Activated naive CD8-positive, alpha-beta T cell treated with anti-CD3 and anti-CD28 coated beads, Interleukin-2, amount 50 U/mL, for 16 hours (primary cell): ENCODE data around the gene STAG1.
"Not testable (repeated sequence)": the region's sequence is repeated elsewhere in the genome, so short reads cannot be mapped to it uniquely, and the experiment has no call there.

Experiments used
- DNase-seq: peaks from one replicate; pipeline ENCODE4 v3.0.0-alpha.2; 2020; ENCODE audit warnings: low read depth, low spot score

The STAG1 gene

DNA sequence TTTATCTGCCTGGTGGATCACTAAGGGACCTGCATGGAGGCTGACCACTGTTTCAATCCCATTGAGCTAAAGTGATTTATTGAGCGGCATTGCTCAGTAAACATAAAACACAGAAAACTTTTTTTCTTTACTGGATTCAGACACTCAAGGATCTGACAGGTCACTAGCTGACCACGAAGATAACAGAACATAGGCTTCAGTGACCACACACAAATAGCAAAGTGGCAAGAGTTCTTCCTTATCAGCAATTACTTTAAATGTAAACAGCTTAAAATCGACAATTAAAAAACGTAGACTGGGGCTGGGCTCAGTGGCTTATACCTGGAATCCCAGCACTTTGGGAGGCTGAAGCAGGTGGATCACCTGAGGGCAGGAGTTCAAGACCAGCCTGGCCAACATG, 48.7 kb downstream of the STAG1 start:
- DNase-seq = no peak

- DNase-seq = no peak
Measured at GRCh38 chr3:136699271-136699828, 52.8 kb downstream of the STAG1 start.

DNA sequence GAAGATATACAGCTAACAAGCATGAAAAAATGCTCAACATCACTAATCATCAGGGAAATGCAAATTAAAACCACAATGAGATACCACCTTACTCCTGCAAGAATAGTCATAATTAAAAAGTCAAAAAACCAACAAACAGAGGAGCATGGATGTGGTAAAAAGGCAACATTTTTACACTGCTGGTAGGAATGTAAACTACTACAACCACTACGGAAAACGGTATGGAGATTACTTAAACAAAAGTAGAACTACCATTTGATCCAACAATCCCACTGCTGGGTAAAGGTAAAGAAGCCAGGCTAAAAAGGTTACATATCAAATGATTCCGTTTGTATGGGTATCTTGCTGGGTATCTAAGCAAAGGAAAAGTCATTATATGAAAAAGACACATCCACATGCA, 53.8 kb downstream of the STAG1 start:
- no peak for DNase-seq

DNA sequence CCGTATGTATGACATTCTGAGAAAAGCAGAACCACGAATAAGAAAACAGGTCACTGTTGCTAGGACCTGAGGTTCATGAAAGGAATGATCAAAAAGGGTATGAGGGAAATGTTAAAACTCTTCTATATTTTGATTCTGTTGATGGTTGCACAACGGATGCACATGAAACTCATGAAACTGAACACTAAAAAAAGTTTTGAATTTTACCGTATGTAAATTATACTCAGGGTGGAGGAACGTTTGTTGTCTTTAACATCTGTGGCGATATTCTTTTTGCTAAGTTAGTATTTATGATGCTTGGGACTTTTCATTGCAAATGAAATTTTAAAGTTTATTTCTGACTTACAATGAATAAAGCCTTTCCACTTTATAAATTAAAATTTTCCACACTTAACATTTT, 55.4 kb downstream of the STAG1 start:
- DNase-seq = no peak

DNA sequence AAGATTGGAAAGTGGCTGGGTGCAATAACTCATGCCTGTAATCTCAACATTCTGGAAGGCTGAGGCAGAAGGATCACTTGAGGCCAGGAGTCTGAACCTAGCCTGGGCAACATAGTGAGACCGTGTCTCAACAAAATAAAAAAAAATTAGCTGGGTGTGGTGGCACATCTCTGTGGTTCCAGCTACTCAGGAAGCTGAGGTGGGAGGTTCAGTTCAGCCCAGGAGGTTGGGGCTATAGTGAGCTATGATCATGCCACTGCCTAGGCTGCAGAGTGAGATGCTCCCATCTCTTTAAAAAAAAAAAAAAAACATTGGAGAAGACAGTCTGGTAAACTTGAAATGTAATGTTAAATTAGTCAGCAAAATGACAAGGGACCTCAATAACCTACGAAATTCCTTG, 57.9 kb downstream of the STAG1 start:
- DNase-seq = no peak

GRCh38 chr3:136690599-136690998, 61.6 kb downstream of the STAG1 start:
- no peak for DNase-seq

DNA sequence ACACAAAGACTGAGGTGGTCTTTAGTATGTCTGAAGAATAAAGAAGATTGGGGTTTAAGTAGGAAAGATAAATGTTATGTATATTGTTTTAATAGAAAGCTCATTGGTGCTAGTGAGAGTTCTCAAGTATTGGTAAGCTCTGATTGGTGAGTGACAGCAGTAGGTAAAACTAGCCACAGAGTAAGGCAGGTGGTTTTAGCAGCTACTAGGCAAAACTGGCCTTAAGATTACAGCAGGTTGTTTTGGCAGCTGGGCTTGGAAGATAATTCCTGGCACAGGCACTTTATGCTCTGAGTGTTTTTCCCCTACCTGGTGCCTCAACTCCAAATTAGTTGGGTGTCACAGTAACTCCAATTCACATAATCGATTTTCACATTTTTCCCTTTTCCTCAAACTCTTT, 66.3 kb downstream of the STAG1 start:
- no peak for DNase-seq

- no peak for DNase-seq
Measured at GRCh38 chr3:136682740-136683312, 69.4 kb downstream of the STAG1 start.

GRCh38 chr3:136678981-136679380, 73.2 kb downstream of the STAG1 start:
- DNase-seq = no peak

DNA sequence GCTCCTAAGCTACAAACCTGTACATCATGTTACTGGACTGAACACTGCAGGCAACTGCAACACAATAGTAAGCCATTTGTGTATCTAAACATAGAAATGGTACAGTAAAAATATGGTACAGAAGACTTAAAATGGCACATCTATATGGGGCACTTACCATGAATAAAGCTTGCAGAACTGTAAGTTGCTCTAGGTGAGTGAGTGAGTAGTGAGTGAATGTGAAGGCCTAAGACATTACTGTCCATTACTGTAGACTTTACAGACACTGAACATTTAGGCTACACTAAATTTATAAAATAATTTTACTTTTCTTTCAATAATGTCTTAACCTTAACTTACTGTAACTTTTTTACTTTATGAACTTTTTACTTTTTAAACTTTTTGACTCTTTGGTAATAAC, 76.2 kb downstream of the STAG1 start:
- no peak for DNase-seq

DNA sequence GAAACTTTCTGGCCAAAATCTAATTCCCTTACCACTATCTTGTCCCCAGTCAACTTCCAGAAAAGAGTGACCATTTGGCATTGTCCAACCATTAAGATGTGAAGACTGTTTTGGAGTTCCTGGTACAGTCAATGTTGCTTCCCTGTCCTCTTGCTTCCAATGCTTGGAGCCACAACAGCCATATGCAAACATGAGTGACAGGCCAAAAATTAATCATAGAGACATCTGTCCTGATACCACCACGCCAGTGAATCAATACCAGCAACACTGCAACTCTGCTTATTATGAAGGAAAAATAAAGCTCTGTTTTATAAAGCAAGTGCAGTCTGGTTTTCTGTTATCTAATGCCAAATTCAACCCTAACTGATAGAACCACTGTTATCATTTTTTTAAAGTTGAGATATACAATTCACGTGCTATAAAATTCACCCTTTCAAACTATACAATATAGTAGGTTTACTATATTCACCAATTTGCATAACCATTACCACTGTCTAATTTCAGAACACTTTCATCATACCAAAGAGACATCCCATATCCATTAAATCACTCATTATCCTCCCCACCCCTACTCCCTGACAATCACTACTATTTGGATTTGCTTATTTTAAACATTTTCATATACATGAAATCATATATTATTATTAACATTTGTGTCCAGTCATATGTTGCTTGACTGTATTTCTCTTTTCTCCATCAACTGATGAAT, 76.9 kb downstream of the STAG1 start:
- DNase-seq = no peak

GRCh38 chr3:136672457-136672856, 79.7 kb downstream of the STAG1 start:
- DNase-seq = no peak

GRCh38 chr3:136671921-136672320, 80.3 kb downstream of the STAG1 start:
- DNase-seq = no peak

DNA sequence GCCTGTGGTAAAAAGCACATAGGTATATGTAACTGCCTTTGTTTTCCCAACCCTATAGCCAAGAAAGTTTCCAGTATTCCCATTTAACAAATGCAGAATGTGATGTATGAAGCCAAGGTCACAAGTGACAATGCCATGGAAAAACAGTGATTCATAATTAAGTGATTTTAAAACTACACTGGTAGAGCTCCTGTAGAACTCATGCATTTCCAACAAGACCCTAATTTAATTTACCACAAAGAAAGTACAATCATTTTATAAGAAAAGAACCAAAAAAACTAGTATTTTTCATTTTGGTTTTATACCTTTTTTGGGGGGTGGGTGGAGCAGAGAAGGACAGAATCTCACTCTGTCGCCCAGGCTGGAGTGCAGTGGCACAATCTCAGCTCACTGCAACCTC, 82.0 kb downstream of the STAG1 start:
- no peak for DNase-seq

DNA sequence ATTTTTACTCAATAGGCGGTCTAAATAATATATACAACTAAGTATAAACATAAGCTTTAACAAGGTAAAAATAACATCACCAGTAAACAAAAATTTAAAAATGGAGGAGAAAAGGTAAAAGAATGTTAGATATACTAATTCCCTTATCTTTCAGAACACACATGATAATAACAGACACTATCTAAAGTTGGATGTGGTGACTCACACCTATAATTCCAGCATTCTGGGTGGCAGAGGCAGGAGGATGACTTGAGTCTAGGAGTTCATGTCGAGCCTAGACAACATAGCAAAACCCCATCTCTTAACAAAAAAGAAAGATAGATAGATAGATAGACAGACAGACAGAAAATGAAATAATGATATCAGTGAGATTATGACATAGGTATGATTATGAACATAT, 85.1 kb downstream of the STAG1 start:
- DNase-seq = no peak

DNA sequence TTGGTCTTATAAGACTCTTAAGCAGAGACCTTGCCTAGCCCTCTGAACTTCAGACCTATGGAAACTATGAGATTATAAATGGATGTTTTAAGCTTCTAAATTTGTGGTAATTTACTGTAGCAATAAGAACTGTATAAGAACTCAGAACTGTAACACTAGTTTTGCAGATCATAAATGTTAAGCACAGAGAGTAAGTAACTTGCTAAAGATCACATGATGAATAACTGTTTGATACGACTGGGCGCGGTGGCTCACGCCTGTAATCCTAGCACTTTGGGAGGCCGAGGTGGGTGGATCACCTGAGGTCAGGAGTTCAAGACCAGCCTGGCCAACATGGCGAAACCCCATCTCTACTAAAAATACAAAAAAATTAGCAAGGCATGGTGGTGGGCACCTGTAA, 85.9 kb downstream of the STAG1 start:
- not testable (repeated sequence) for DNase-seq

GRCh38 chr3:136664771-136665170, 87.4 kb downstream of the STAG1 start:
- DNase-seq = no peak

DNA sequence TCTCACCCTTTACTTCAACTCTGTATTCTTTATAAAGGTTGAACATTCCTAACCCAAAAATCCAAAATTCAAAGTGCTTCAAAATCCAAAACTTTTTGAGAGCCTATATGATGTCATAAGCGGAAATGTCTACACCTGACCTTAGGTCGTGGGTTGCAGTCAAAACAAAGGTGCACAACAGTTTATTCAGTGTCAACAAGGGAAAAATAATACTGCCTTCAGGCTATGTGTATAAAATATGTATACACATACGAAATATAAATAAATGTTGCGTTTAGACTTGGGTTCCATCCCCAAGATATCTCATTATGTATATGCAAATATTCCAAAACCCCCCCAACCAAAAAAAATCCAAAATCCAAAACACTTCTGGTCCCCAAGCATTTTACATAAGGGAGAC, 90.9 kb downstream of the STAG1 start:
- DNase-seq = no peak

DNA sequence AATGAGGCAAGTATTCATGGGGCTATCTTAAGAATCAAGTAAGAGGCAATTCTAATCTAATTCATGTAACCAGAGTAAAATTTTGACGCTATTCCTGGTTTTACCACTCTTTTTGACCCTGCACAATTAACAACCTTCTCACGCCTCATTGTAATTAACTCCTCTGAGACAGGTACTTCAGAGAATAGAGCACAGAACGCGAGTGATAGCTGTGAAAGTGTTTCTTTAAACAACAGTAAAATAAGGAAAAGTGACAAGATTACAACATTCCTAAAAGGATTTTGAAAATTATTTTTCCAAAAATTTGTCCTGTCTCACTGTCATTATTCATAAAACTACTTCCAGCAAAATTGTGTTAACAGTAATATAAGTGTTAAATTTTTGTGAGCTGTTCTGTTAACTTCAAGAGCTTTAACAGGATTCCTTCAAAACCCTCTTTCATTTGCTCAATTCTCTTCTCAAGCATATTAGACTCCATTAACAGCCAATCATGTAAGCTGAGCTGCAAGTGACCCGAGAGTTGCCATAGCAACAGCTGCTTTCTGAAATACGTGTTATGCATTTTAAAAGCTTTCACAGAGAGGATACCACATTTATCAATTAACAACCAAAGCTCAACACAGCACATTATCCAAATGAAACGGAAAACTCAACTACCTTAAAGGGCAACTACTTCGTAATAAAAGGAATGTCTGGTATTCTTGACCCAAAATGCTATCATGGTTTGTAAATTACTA, 93.1 kb downstream of the STAG1 start:
- no peak for DNase-seq

DNA sequence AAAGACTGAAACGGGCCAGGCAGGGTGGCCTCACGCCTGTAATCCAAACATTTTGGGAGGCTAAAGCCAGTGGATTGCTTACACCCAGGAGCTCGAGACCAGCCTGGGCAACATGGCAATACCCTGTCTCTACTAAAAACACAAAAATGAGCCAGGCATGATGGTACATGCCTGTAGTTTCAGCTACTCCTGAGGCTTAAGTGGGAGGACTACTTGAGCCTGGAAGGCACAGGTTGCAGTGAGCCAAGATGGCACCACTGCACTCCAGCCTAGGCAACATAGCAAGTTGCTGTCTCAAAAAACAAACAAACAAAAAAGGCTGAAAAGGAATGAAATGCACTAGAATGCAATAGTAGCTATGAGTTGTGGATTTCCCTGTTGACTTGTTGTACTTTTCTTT, 94.7 kb downstream of the STAG1 start:
- no peak for DNase-seq

- no peak for DNase-seq
Measured at GRCh38 chr3:136653628-136654027, 98.5 kb downstream of the STAG1 start.

DNA sequence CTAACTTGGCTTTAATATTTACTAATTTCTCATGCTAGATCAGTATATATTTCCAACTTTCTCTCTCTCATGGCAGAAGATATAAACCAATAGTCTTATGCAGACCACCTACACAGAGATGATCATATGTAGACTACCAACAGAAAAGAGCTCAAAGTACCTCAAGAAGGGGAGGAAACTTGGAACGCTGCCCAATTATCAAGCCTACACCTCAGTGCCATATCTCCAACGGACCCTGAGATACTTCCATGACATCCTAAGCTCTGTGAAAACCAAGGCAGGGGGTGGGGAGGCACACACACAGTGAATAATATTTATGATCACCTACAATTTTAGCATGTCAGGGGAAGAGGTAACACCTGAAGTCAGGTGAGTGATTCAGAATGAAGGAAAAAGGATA, 100.6 kb downstream of the STAG1 start:
- no peak for DNase-seq

DNA sequence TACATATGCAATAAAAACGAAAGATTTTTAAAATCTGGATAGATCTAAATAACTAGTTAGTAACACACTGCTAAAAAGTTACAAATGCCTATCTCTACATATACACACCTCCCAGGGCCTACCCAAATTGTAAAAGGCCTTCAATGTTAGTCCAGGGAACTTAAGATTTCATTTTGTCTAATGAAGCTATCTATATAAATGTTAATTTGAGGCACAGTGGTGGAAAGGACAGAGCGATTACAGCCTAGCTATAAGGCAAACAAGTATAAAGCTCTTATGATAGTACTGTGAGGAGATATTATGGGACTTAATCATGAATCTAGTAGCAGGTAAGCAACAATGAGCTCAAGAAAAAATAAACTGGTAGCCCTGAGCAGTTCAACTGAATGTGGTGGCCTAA, 101.7 kb downstream of the STAG1 start:
- DNase-seq = no peak
